Measurements from ENCODE around the gene LRRTM1. TPM values are rescaled to one million over a fixed set of nuclear protein-coding genes. Genes with fewer than 3 reads are reported as not detected.

LRRTM1 gene
- total and polyA plus RNA-seq, 2 donors (not counting 3 experiments of a cell fraction or from before 2014, with no cell fraction given): not detected

GRCh38 chr2:80330527-80331450, 26.2 kb upstream of the LRRTM1 start:
- no peaks in the 10 kb centered on the region for H3K27me3 ChIP-seq (ENCODE audit: control insufficient read depth in 2 of 2, insufficient read depth in 2 of 2, low read length in 2 of 2)
- no peaks in the 10 kb centered on the region for H3K36me3 ChIP-seq (ENCODE audit: control insufficient read depth in 2 of 2, extremely low read depth in 1 of 2, insufficient read depth in 2 of 2, low read length in 2 of 2)
- no peak for TF ChIP-seq POLR2AphosphoS5 (IDR thresholded peaks at IDR 0.05; ENCODE audit: insufficient read depth, low read depth, low read length)
- TF ChIP-seq GATA2 (IDR thresholded peaks at IDR 0.05; ENCODE audit: insufficient read depth, insufficient read length, low read depth, low read length): no peak
- TF ChIP-seq EZH2 (IDR thresholded peaks at IDR 0.05; ENCODE audit: borderline replicate concordance, low read depth, low read length, severe bottlenecking): no peak
- no peak for TF ChIP-seq CTCF (IDR thresholded peaks at IDR 0.05; ENCODE audit: extremely low read depth in 1 of 2, insufficient read depth in 1 of 2, low read depth in 1 of 2, low read length in 2 of 2)
- no peak for TF ChIP-seq MAX (IDR thresholded peaks at IDR 0.05; ENCODE audit: insufficient read depth, insufficient read length)
- no peak for TF ChIP-seq JUN (IDR thresholded peaks at IDR 0.05; ENCODE audit: borderline replicate concordance, insufficient read depth, insufficient read length, low read depth)
- no peak for TF ChIP-seq FOS (IDR thresholded peaks at IDR 0.05; ENCODE audit: borderline replicate concordance, insufficient read depth, low read length)
- no peak for TF ChIP-seq POLR2A (IDR thresholded peaks at IDR 0.05; ENCODE audit: low read depth, low read length)
- no peak for TF ChIP-seq MYC (IDR thresholded peaks at IDR 0.05; ENCODE audit: low read depth, low read length)
- ChIA-PET CTCF (no interaction called here), POLR2A (no interaction called here)
- peaks cover 1% of the 10 kb centered on the region for H3K9me3 ChIP-seq (replicated peaks; ENCODE audit: control insufficient read depth, insufficient read depth, low read length)
- no peaks in the 10 kb centered on the region for H3K4me1 ChIP-seq (ENCODE audit: control insufficient read depth, extremely low read depth, insufficient read depth, low read length)
- intact Hi-C loops (cut with micrococcal nuclease): no loop called here
- no peak overlapping the region for H3K9ac ChIP-seq (replicated peaks; ENCODE audit: extremely low read depth, insufficient read depth, low read length)
- no peak overlapping the region for H3K4me2 ChIP-seq (ENCODE audit: insufficient read depth, low read length)
- H2AFZ ChIP-seq (ENCODE audit: low read depth, low read length): no peak overlapping the region
- no TSS peak for BruUV-seq (replicated peaks)
- FAIRE-seq (no peak), DNase-seq (ENCODE audit: low read depth, low spot score) (no peak)
- no peak overlapping the region for H3K27ac ChIP-seq (ENCODE audit: insufficient read depth, low read depth, low read length)
- no peaks in the 10 kb centered on the region for H3K79me2 ChIP-seq (ENCODE audit: control insufficient read depth, insufficient read depth, low read length)
- no peaks in the 10 kb centered on the region for H3K9me1 ChIP-seq (replicated peaks; ENCODE audit: control insufficient read depth, extremely low read depth, insufficient read depth, low read length)
- H4K20me1 ChIP-seq (replicated peaks; ENCODE audit: control insufficient read depth, extremely low read depth, insufficient read depth, low read length): no peaks in the 10 kb centered on the region
- no peak overlapping the region for H3K4me3 ChIP-seq (replicated peaks in 1 of 3; ENCODE audit: insufficient read depth in 1 of 3, low read depth in 1 of 3, low read length in 3 of 3)
- dilution Hi-C loops (cut with MboI; ENCODE audit: extremely low pct_ligation_motif_present, low sequenced_read_pairs): no loop called here
